Measurements from ENCODE around the gene SRSF9. TPM values are rescaled to one million over a fixed set of nuclear protein-coding genes. Genes with fewer than 3 reads are reported as not detected.
A peak's percentile ranks its signal among the peaks of the same experiment; 100 is the strongest.

Gene SRSF9
- total RNA-seq, 3 donors from 2014 or later (not counting 1 experiment from before 2014, with no cell fraction given) = 175 to 191 (median 179) TPM

DNA sequence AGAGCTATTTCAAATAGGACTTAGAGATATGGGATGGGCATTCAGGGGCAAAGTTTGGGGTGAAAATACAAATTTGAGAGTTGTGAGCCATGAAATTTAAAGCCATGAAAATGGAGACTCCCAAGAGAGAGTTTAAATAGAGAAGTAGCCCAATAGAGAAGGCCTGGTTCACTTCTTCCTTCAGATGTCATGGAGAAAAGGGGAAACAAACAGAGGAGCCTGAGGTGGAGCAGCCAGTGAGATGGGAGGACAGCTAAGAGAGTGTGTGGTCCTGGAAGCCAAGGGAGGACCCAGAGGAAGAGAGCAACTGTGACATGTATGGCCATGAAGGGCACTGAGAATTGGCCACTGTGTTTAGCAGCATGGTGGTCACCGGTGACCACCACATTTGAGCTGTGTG, 14.1 kb upstream of the SRSF9 start:
- Histone ChIP-seq H3K36me3 (ENCODE audit: control insufficient read depth, insufficient read depth, low read length) (peaks cover 4% of the 10 kb centered on the region), H3K9me3 (ENCODE audit: control insufficient read depth, insufficient read depth, low read length) (no peaks in the 10 kb centered on the region), H3K27me3 (ENCODE audit: control insufficient read depth, insufficient read depth, low read length) (no peaks in the 10 kb centered on the region), H3K4me3 (ENCODE audit: low read length) (no peak overlapping the region), H3K27ac (ENCODE audit: low read length) (no peak overlapping the region), H3K4me1 (ENCODE audit: control insufficient read depth, insufficient read depth, low read length) (peaks cover 43% of the 10 kb centered on the region)
- WGBS (ENCODE audit: insufficient coverage) = 100% methylated on average over 1 of the region's 1 CpG
- H3K9me3 Mint-ChIP-seq = no peaks in the 10 kb centered on the region
- peaks cover 56% of the 10 kb centered on the region in 2 donors for H3K4me1 Mint-ChIP-seq
- ATAC-seq = no peak
- TF ChIP-seq, protein P1, sequence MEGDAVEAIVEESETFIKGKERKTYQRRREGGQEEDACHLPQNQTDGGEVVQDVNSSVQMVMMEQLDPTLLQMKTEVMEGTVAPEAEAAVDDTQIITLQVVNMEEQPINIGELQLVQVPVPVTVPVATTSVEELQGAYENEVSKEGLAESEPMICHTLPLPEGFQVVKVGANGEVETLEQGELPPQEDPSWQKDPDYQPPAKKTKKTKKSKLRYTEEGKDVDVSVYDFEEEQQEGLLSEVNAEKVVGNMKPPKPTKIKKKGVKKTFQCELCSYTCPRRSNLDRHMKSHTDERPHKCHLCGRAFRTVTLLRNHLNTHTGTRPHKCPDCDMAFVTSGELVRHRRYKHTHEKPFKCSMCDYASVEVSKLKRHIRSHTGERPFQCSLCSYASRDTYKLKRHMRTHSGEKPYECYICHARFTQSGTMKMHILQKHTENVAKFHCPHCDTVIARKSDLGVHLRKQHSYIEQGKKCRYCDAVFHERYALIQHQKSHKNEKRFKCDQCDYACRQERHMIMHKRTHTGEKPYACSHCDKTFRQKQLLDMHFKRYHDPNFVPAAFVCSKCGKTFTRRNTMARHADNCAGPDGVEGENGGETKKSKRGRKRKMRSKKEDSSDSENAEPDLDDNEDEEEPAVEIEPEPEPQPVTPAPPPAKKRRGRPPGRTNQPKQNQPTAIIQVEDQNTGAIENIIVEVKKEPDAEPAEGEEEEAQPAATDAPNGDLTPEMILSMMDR (IDR thresholded peaks at IDR 0.05) = no peak
- H3K4me3 Mint-ChIP-seq = peak overlapping the region; percentile 22
- intact Hi-C loops (cut with micrococcal nuclease) = loop anchor here (5.0 kb wide), 1 partner anchor 46 kb away; the partner anchor contains the start of gene COX6A1
- no peaks in the 10 kb centered on the region for H3K27me3 Mint-ChIP-seq (ENCODE audit: low read depth in 2 of 2)
- H3K27ac Mint-ChIP-seq = peak overlapping the region; percentile 90 to 99
- DNase-seq = no peak
- H3K36me3 Mint-ChIP-seq = no peaks in the 10 kb centered on the region

DNA sequence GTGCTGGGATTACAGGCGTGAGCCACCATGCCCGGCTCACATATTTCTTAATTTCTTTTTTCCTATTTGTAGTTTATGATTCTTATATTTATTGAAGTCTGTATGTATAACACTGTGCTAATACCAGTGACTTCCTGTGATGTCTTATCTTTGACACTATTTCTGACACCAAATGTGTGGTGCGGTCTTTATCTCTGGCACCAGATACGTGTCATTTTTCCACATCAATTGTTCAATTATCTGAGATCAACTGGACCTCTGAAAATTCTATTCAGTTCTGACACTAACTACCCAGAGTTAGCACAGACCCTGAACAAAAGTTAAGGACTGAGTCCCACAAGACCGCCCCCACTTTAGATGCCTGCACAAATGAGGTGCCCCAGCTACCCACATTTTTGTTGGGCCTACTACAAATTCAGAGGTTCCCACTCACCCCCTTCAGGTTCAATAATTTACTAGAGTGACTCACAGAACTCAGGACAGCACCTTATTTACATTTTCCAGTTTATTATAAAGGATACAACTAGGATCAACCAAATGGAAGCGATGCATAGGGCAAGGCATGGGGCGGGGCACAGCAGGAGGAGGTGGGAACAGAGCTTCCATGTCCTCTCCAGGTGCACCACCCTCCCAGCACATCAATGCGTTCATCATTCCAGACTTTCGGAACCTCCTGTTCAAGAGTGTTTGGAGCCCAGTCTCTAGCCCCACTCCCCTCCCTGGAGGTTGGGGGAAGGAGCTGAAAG, 11.6 kb upstream of the SRSF9 start:
- Mint-ChIP-seq H3K36me3 (no peaks in the 10 kb centered on the region), H3K4me1 (peaks cover 52 to 54% of the 10 kb centered on the region in 2 donors), H3K27ac (peak overlapping the region; percentile 90 to 99), H3K9me3 (no peaks in the 10 kb centered on the region), H3K27me3 (ENCODE audit: low read depth in 2 of 2) (no peaks in the 10 kb centered on the region), H3K4me3 (peak overlapping the region; percentile 94)
- H3K4me3 ChIP-seq (ENCODE audit: low read length) = no peak overlapping the region
- no peaks in the 10 kb centered on the region for H3K27me3 ChIP-seq (ENCODE audit: control insufficient read depth, insufficient read depth, low read length)
- WGBS (ENCODE audit: insufficient coverage) = 66% methylated on average over 5 of the region's 9 CpGs
- no peaks in the 10 kb centered on the region for H3K9me3 ChIP-seq (ENCODE audit: control insufficient read depth, insufficient read depth, low read length)
- H3K36me3 ChIP-seq (ENCODE audit: control insufficient read depth, insufficient read depth, low read length) = peaks cover 3% of the 10 kb centered on the region
- DNase-seq (peak; percentile 27 to 67), ATAC-seq (peak; percentile 76 to 91 (median 89))
- TF ChIP-seq, protein P1 (IDR thresholded peaks at IDR 0.05) = no peak
- peak overlapping the region; percentile 93 for H3K27ac ChIP-seq (ENCODE audit: low read length)
- H3K4me1 ChIP-seq (ENCODE audit: control insufficient read depth, insufficient read depth, low read length) = peaks cover 62% of the 10 kb centered on the region
- intact Hi-C loops (cut with micrococcal nuclease) = loop anchor here (1.0 to 5.0 kb wide), 2 partner anchors 12 to 44 kb away; partner anchors contain the start of genes COX6A1 and SRSF9

DNA sequence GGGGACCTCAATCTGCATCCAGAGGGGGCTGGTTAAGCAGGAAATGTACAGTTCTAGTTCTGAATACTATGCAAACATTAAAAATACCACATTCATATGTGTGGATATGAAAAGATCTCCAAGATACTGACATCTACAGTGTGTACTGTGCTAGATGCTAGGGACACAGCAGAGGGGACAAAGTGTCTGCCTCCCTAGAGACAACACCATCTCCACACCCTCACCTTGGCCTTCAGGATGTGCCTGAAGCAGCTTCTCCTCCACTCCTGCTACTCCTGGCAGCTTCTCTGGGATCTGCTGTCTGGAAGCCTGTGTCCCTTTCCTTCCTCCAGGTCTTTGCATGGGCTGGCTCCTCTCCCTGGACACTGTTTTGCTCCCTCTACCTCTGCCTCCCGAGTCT, 10.7 kb upstream of the SRSF9 start:
- peaks cover 3% of the 10 kb centered on the region for H3K36me3 ChIP-seq (ENCODE audit: control insufficient read depth, insufficient read depth, low read length)
- peak overlapping the region; percentile 90 to 99 for H3K27ac Mint-ChIP-seq
- DNase-seq (no peak), ATAC-seq (peak in 2 of 3 donors; percentile 14 to 39)
- H3K27me3 ChIP-seq (ENCODE audit: control insufficient read depth, insufficient read depth, low read length) = no peaks in the 10 kb centered on the region
- TF ChIP-seq, protein P1 (IDR thresholded peaks at IDR 0.05) = no peak
- H3K36me3 Mint-ChIP-seq = no peaks in the 10 kb centered on the region
- intact Hi-C loops (cut with micrococcal nuclease) = loop anchor here (5.0 kb wide), 1 partner anchor 43 kb away; the partner anchor contains the start of gene COX6A1
- H3K4me3 Mint-ChIP-seq = peak overlapping the region; percentile 94
- peaks cover 64% of the 10 kb centered on the region for H3K4me1 ChIP-seq (ENCODE audit: control insufficient read depth, insufficient read depth, low read length)
- peak overlapping the region; percentile 93 for H3K27ac ChIP-seq (ENCODE audit: low read length)
- peaks cover 59 to 63% of the 10 kb centered on the region in 2 donors for H3K4me1 Mint-ChIP-seq
- H3K9me3 ChIP-seq (ENCODE audit: control insufficient read depth, insufficient read depth, low read length) = no peaks in the 10 kb centered on the region
- H3K27me3 Mint-ChIP-seq (ENCODE audit: low read depth in 2 of 2) = no peaks in the 10 kb centered on the region
- H3K9me3 Mint-ChIP-seq = no peaks in the 10 kb centered on the region
- WGBS (ENCODE audit: insufficient coverage) = 87% methylated on average over 1 of the region's 1 CpG
- H3K4me3 ChIP-seq (ENCODE audit: low read length) = no peak overlapping the region

Data from natural killer cell (primary cell).